GM23338 (cell line): ENCODE data around the gene SFXN5. TPM values are rescaled to one million over a fixed set of nuclear protein-coding genes. Genes with fewer than 3 reads are reported as not detected.

Experiments used
- ATAC-seq: fragments of 200-7000 bp; cut with Tn5 transposase; 3 replicates; pipeline ENCODE4 v1.9.1; 2020
- DNase-seq: peaks from one replicate; pipeline ENCODE4 v3.0.0-alpha.2; 2015; ENCODE audit warnings: low spot score
- H2AFZ ChIP-seq: fragments of 200-600 bp; sonication (generic); 2 replicates; pipeline ENCODE4 v1.8.0; 2016; ENCODE audit warnings: antibody characterized with exemption, mild to moderate bottlenecking, moderate library complexity
- H3F3A ChIP-seq: fragments of 200-600 bp; sonication (generic); replicated peaks from 2 replicates; pipeline ENCODE4 v1.8.0; 2017; ENCODE audit warnings: antibody characterized with exemption, mixed run types, low read depth
- H3K27ac ChIP-seq: fragments of 200-600 bp; sonication (generic); 2 replicates; pipeline ENCODE4 v1.6.1; 2016; ENCODE audit warnings: low read depth
- H3K27me3 ChIP-seq: fragments of 200-600 bp; sonication (generic); 2 replicates; pipeline ENCODE4 v1.8.0; 2016; ENCODE audit warnings: mild to moderate bottlenecking, mixed run types, moderate library complexity; ENCODE audit not compliant: insufficient read depth
- H3K36me3 ChIP-seq: fragments of 200-600 bp; sonication (generic); 2 replicates; pipeline ENCODE4 v1.8.0; 2016; ENCODE audit warnings: mild to moderate bottlenecking; ENCODE audit not compliant: insufficient read depth
- H3K4me1 ChIP-seq: fragments of 200-600 bp; sonication (generic); 2 replicates; pipeline ENCODE4 v1.8.0; 2016; ENCODE audit warnings: mild to moderate bottlenecking, moderate library complexity; ENCODE audit not compliant: insufficient read depth
- H3K4me2 ChIP-seq: fragments of 200-600 bp; sonication (generic); 2 replicates; pipeline ENCODE4 v1.7.1; 2017; ENCODE audit warnings: mixed run types
- H3K4me3 ChIP-seq: fragments of 200-600 bp; sonication (generic); 2 replicates; pipeline ENCODE4 v1.6.1; 2016; ENCODE audit warnings: mixed run types
- H3K79me2 ChIP-seq: fragments of 200-600 bp; sonication (generic); replicated peaks from 2 replicates; pipeline ENCODE4 v1.8.0; 2017; ENCODE audit warnings: mild to moderate bottlenecking; ENCODE audit not compliant: insufficient read depth
- H3K9me2 ChIP-seq: fragments of 200-600 bp; sonication (generic); 2 replicates; pipeline ENCODE4 v1.8.0; 2017; ENCODE audit not compliant: insufficient read depth
- H4K20me1 ChIP-seq: fragments of 200-600 bp; sonication (generic); replicated peaks from 2 replicates; pipeline ENCODE4 v1.8.0; 2017; ENCODE audit warnings: mild to moderate bottlenecking; ENCODE audit not compliant: insufficient read depth
- H3K27ac Mint-ChIP-seq: 2 replicates; pipeline ENCODE4 v1.8.0; 2020; ENCODE audit warnings: inconsistent platforms, mild to moderate bottlenecking, moderate library complexity, mixed read lengths
- H3K27me3 Mint-ChIP-seq: 3 replicates; pipeline ENCODE4 v1.8.0; 2022; ENCODE audit warnings: low read depth, mild to moderate bottlenecking, moderate library complexity, mixed read lengths, inconsistent platforms; ENCODE audit not compliant: insufficient read depth, poor library complexity
- H3K36me3 Mint-ChIP-seq: 3 replicates; pipeline ENCODE4 v1.8.0; 2021; ENCODE audit warnings: low read depth, mild to moderate bottlenecking, inconsistent platforms, moderate library complexity, mixed read lengths
- H3K4me1 Mint-ChIP-seq: 3 replicates; pipeline ENCODE4 v1.8.0; 2020; ENCODE audit warnings: mild to moderate bottlenecking, inconsistent platforms, mixed read lengths
- H3K4me3 Mint-ChIP-seq: 3 replicates; pipeline ENCODE4 v1.8.0; 2021; ENCODE audit warnings: moderate library complexity, mild to moderate bottlenecking, inconsistent platforms, mixed read lengths
- H3K9me3 Mint-ChIP-seq: 3 replicates; pipeline ENCODE4 v1.8.0; 2020; ENCODE audit warnings: moderate library complexity, mild to moderate bottlenecking, inconsistent platforms, mixed read lengths
- CREB1 ChIP-seq: fragments of 250-450 bp; sonication (Bioruptor Pico); IDR thresholded peaks from 2 replicates; pipeline ENCODE4 v1.5.0; 2020; ENCODE audit warnings: low read depth, mild to moderate bottlenecking, moderate library complexity
- EZH2 ChIP-seq: fragments of 200-600 bp; sonication (generic); IDR thresholded peaks from one replicate; pipeline ENCODE4 v1.8.0; 2017; ENCODE audit warnings: antibody characterized with exemption, mild to moderate bottlenecking, low read depth; ENCODE audit not compliant: unreplicated experiment
- EZH2phosphoT487 ChIP-seq: fragments of 200-600 bp; sonication (generic); IDR thresholded peaks from one replicate; pipeline ENCODE4 v1.8.1; 2018; ENCODE audit warnings: antibody characterized with exemption; ENCODE audit not compliant: unreplicated experiment
- JUNB ChIP-seq: IDR thresholded peaks from one replicate; pipeline ENCODE4 v1.6.1; 2016; ENCODE audit warnings: antibody characterized with exemption; ENCODE audit not compliant: unreplicated experiment
- NANOG ChIP-seq: IDR thresholded peaks from 2 replicates; pipeline ENCODE4 v1.6.1; 2016; ENCODE audit warnings: antibody characterized with exemption, borderline replicate concordance
- POLR2AphosphoS5 ChIP-seq: IDR thresholded peaks from 2 replicates; pipeline ENCODE4 v1.6.1; 2016; ENCODE audit warnings: antibody characterized with exemption, low read depth
- STAT1 ChIP-seq: IDR thresholded peaks from one replicate; pipeline ENCODE4 v1.6.1; 2016; ENCODE audit warnings: antibody characterized with exemption; ENCODE audit not compliant: unreplicated experiment
- ZNF114 ChIP-seq: fragments of 250-450 bp; sonication (Bioruptor Pico); IDR thresholded peaks from 2 replicates; pipeline ENCODE4 v1.5.0; 2020; ENCODE audit warnings: mild to moderate bottlenecking, moderate library complexity
- ZNF331 ChIP-seq: fragments of 250-450 bp; sonication (Bioruptor Pico); IDR thresholded peaks from 2 replicates; pipeline ENCODE4 v1.5.0; 2020; ENCODE audit warnings: low read depth, mild to moderate bottlenecking, moderate library complexity
- ZNF462 ChIP-seq: fragments of 250-450 bp; sonication (Bioruptor Pico); IDR thresholded peaks from 2 replicates; pipeline ENCODE4 v1.5.0; 2020; ENCODE audit warnings: mild to moderate bottlenecking, moderate library complexity
- polyA plus RNA-seq: library from polyadenylated mRNA; unstranded; fragments of >200 nt; fragmentation: Nextera tagmentation; extraction: Ambion mirVana; gene quantifications from 2 replicates; pipeline ENCODE4 v1.2.1, GENCODE V29; 2016
- total RNA-seq: library from RNA; depleted of rRNA; stranded (reverse); fragments of >200 nt; shearing (Covaris generic); gene quantifications from 2 replicates; pipeline ENCODE4 v1.2.3, GENCODE V29; 2014
- TF ChIP-seq, protein P1 (sequence below), 2 experiments: fragments of 200-600 bp in 1 of 2; sonication (generic) in 1 of 2; conservative IDR thresholded peaks; 2 replicates each; pipeline versions ENCODE4 v1.5.1 to v1.6.1; 2016 to 2017; ENCODE audit warnings: antibody characterized with exemption in 2 of 2, low read depth in 2 of 2, mild to moderate bottlenecking in 2 of 2, moderate library complexity in 1 of 2
- TF ChIP-seq, protein P2 (sequence below): IDR thresholded peaks from 2 replicates; pipeline ENCODE4 v1.6.1; 2016; ENCODE audit warnings: antibody characterized with exemption
- TF ChIP-seq, protein P3 (sequence below): IDR thresholded peaks from one replicate; pipeline ENCODE4 v1.6.1; 2018; ENCODE audit warnings: antibody characterized with exemption; ENCODE audit not compliant: unreplicated experiment

Gene SFXN5
- total and polyA plus RNA-seq, 2 experiments from 2014 or later: 23.6 to 25.8 TPM

DNA sequence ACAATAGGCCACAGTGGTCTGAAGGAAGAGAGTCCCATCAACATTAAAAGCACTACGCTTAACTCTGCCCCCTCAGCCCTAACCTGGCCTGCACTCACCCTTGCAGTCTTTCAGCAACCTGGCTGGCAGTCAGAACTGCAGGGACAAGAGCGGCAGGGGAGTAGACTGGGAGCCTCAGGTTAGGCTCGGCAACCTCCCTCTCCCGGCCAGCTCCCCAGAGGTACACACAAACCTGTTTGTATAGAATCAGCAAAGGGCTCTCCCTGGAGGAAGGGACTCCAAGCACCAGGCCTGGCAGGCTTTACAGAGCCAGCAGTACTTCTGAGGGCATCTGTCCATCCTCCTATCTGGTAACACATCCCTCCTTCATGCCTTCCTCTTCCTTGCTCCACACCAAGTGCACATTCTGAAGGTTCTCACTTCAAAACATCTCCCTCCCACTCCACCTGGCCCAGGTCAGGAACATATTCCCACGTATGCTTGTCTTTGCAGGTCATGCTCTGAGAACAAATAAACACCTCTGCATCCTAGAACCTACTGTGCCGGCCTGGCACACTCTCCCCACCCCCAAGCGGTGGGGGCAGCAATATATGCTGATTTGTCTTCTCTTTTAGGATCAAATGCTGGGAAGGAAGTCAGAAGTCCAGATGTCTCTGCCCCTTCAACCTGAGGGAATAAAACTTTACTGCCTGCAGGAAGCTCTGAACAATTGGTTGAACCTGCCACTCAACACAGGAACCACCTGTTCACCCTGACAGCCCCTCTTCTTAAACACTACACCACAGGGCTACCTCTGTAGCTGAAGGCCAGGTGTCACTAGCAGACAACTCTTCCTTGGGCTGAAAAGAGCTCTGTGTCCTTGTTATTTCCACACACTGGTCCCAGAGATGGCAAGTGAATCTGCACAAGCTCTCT, 12.6 kb upstream of the SFXN5 start:
- no peak overlapping the region for H2AFZ ChIP-seq
- Mint-ChIP-seq H3K27ac (no peak overlapping the region), H3K4me1 (peaks cover 15% of the 10 kb centered on the region), H3K4me3 (no peak overlapping the region), H3K9me3 (no peaks in the 10 kb centered on the region), H3K27me3 (peaks cover 10% of the 10 kb centered on the region), H3K36me3 (no peaks in the 10 kb centered on the region; the same call in 2 of the 3 replicates)
- 0 out of 2 replicates have a peak, but pooled peaks cover 3% of the 10 kb centered on the region for H3K79me2 ChIP-seq
- peaks cover 11% of the 10 kb centered on the region for H3K4me1 ChIP-seq
- no peak overlapping the region for H3K27ac ChIP-seq
- no peak overlapping the region for H3K4me3 ChIP-seq
- no peaks in the 10 kb centered on the region for H3F3A ChIP-seq
- DNase-seq (no peak), ATAC-seq (no peak)
- H3K27me3 ChIP-seq: no peaks in the 10 kb centered on the region
- no peaks in the 10 kb centered on the region; the same call in 1 of the 2 replicates for H4K20me1 ChIP-seq
- H3K4me2 ChIP-seq: no peak overlapping the region
- H3K9me2 ChIP-seq: no peaks in the 10 kb centered on the region
- TF ChIP-seq EZH2 (no peak), JUNB (no peak), STAT1 (no peak), CREB1 (CRISPR knock-in tag) (no peak), ZNF331 (CRISPR knock-in tag) (no peak), ZNF114 (CRISPR knock-in tag) (no peak), POLR2AphosphoS5 (no peak), ZNF462 (CRISPR knock-in tag) (no peak), EZH2phosphoT487 (no peak), NANOG (no peak)
- TF ChIP-seq, protein P1, sequence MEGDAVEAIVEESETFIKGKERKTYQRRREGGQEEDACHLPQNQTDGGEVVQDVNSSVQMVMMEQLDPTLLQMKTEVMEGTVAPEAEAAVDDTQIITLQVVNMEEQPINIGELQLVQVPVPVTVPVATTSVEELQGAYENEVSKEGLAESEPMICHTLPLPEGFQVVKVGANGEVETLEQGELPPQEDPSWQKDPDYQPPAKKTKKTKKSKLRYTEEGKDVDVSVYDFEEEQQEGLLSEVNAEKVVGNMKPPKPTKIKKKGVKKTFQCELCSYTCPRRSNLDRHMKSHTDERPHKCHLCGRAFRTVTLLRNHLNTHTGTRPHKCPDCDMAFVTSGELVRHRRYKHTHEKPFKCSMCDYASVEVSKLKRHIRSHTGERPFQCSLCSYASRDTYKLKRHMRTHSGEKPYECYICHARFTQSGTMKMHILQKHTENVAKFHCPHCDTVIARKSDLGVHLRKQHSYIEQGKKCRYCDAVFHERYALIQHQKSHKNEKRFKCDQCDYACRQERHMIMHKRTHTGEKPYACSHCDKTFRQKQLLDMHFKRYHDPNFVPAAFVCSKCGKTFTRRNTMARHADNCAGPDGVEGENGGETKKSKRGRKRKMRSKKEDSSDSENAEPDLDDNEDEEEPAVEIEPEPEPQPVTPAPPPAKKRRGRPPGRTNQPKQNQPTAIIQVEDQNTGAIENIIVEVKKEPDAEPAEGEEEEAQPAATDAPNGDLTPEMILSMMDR (conservative IDR thresholded peaks at IDR 0.05; ENCODE audit: low read depth in 2 of 2): no peak
- TF ChIP-seq, protein P2, sequence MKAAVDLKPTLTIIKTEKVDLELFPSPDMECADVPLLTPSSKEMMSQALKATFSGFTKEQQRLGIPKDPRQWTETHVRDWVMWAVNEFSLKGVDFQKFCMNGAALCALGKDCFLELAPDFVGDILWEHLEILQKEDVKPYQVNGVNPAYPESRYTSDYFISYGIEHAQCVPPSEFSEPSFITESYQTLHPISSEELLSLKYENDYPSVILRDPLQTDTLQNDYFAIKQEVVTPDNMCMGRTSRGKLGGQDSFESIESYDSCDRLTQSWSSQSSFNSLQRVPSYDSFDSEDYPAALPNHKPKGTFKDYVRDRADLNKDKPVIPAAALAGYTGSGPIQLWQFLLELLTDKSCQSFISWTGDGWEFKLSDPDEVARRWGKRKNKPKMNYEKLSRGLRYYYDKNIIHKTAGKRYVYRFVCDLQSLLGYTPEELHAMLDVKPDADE: no peak
- TF ChIP-seq, protein P3, sequence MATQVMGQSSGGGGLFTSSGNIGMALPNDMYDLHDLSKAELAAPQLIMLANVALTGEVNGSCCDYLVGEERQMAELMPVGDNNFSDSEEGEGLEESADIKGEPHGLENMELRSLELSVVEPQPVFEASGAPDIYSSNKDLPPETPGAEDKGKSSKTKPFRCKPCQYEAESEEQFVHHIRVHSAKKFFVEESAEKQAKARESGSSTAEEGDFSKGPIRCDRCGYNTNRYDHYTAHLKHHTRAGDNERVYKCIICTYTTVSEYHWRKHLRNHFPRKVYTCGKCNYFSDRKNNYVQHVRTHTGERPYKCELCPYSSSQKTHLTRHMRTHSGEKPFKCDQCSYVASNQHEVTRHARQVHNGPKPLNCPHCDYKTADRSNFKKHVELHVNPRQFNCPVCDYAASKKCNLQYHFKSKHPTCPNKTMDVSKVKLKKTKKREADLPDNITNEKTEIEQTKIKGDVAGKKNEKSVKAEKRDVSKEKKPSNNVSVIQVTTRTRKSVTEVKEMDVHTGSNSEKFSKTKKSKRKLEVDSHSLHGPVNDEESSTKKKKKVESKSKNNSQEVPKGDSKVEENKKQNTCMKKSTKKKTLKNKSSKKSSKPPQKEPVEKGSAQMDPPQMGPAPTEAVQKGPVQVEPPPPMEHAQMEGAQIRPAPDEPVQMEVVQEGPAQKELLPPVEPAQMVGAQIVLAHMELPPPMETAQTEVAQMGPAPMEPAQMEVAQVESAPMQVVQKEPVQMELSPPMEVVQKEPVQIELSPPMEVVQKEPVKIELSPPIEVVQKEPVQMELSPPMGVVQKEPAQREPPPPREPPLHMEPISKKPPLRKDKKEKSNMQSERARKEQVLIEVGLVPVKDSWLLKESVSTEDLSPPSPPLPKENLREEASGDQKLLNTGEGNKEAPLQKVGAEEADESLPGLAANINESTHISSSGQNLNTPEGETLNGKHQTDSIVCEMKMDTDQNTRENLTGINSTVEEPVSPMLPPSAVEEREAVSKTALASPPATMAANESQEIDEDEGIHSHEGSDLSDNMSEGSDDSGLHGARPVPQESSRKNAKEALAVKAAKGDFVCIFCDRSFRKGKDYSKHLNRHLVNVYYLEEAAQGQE: no peak
- H3K36me3 ChIP-seq: no peaks in the 10 kb centered on the region
